NCI-H1436 (cell line): ENCODE results near the gene OMP.

Source experiments
- DNase-seq: peaks from one replicate; lab custom pipeline; 2025; lab: John Stamatoyannopoulos, UW

Gene OMP

GRCh38 chr11:77139201-77139600 lies 36.6 kb downstream of the OMP start:
- no peak for DNase-seq

GRCh38 chr11:77140231-77140851 lies 37.7 kb downstream of the OMP start:
- no peak for DNase-seq

GRCh38 chr11:77141034-77141433 lies 38.4 kb downstream of the OMP start:
- DNase-seq, result no peak

GRCh38 chr11:77141475-77141874 lies 38.8 kb downstream of the OMP start:
- no peak for DNase-seq

- DNase-seq, result no peak
Measured at GRCh38 chr11:77142091-77142975, 39.7 kb downstream of the OMP start.

GRCh38 chr11:77143405-77144020 lies 40.9 kb downstream of the OMP start:
- DNase-seq, result no peak

- DNase-seq, result no peak
Measured at GRCh38 chr11:77144196-77144856, 41.7 kb downstream of the OMP start.

GRCh38 chr11:77144857-77145428 lies 42.3 kb downstream of the OMP start:
- no peak for DNase-seq

GRCh38 chr11:77146261-77147035 lies 43.8 kb downstream of the OMP start:
- DNase-seq, result no peak

GRCh38 chr11:77147036-77147315 lies 44.3 kb downstream of the OMP start:
- no peak for DNase-seq

GRCh38 chr11:77147668-77148321 lies 45.2 kb downstream of the OMP start:
- no peak for DNase-seq

- DNase-seq, result no peak
Measured at GRCh38 chr11:77148963-77149715, 46.5 kb downstream of the OMP start.

- DNase-seq, result no peak
Measured at GRCh38 chr11:77149716-77150392, 47.2 kb downstream of the OMP start.

GRCh38 chr11:77150836-77151235 lies 48.2 kb downstream of the OMP start:
- no peak for DNase-seq

- DNase-seq, result no peak
Measured at GRCh38 chr11:77151804-77152509, 49.3 kb downstream of the OMP start.

GRCh38 chr11:77152846-77153245 lies 50.2 kb downstream of the OMP start:
- DNase-seq, result no peak
